GM10266 (cell line): ENCODE results near the gene PRUNE1.

Source experiments
- DNase-seq: peaks from one replicate; pipeline ENCODE4 v3.0.0; 2012; ENCODE audit errors: extremely low spot score
- CTCF ChIP-seq: IDR thresholded peaks from 2 replicates; pipeline ENCODE4 v1.5.1; 2012; ENCODE audit warnings: mild to moderate bottlenecking, low read depth; ENCODE audit not compliant: control insufficient read depth, insufficient read depth; ENCODE audit errors: missing control alignments

Gene PRUNE1

GRCh38 chr1:151009206-151009587 is 948 bp downstream of the PRUNE1 start:
- no peak for DNase-seq
- TF ChIP-seq CTCF, result no peak

GRCh38 chr1:151009674-151010345 is 1.6 kb downstream of the PRUNE1 start:
- DNase-seq, result no peak
- TF ChIP-seq CTCF, result no peak

GRCh38 chr1:151010346-151010726 is 2.1 kb downstream of the PRUNE1 start:
- no peak for TF ChIP-seq CTCF
- DNase-seq, result no peak

GRCh38 chr1:151011154-151011850 is 3.1 kb downstream of the PRUNE1 start:
- DNase-seq, result no peak
- no peak for TF ChIP-seq CTCF

GRCh38 chr1:151012684-151013471 is 4.6 kb downstream of the PRUNE1 start:
- no peak for DNase-seq
- TF ChIP-seq CTCF, result no peak

- no peak for TF ChIP-seq CTCF
- no peak for DNase-seq
Measured at GRCh38 chr1:151013518-151013917, 5.3 kb downstream of the PRUNE1 start.
